Measurements from ENCODE around the gene TWIST1.
A peak's percentile ranks its signal among the peaks of the same experiment; 100 is the strongest.

TWIST1 gene

GRCh38 chr7:19117091-19117869 is at the start of gene TWIST1:
Gene TWIST1, minus strand, starts transcription at chr7:19117636. Its CDS starts 315 bp downstream, at chr7:19117321.
- DNase-seq (ENCODE audit: low spot score) = peak; percentile 28

DNA sequence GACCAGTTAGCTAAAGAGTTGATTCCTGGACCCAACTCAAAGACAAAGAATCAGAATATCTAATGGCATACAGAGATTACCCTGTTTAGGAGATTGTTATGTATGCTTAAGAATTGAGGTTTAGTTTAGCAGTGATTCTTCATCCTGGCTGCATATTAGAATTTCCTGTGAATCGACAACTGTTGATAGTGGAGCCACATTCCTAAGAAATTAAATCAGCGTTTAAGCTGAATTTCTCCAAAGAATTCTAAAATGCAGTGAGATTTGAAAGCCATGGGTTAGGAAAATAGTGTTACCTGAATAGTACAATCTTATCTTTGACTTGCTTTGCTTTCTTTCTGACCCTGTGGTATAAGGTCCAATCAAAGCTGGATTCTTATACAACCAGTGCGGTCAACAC is 44.2 kb upstream of the TWIST1 start:
- DNase-seq (ENCODE audit: low spot score) = no peak

DNA sequence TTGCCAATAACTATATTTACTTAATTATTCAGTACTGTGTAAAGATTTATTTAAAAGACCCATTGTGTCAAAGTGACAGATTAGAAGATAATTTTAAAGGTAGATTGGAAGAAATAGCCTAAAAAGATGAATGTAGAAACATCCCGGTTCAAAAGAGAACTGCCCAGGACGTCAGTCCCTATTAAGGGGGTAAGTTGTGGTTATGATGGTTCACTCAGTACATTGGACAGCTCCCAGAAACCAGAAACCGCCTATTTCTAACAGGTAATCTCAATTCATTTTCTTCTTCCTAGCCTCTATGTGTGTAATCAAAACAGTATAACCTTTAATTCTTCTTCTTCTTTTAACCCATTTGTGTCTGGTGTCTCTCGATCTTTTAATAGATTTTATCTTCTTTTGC is 29.3 kb upstream of the TWIST1 start:
- peak; percentile 32 for DNase-seq (ENCODE audit: low spot score)

DNA sequence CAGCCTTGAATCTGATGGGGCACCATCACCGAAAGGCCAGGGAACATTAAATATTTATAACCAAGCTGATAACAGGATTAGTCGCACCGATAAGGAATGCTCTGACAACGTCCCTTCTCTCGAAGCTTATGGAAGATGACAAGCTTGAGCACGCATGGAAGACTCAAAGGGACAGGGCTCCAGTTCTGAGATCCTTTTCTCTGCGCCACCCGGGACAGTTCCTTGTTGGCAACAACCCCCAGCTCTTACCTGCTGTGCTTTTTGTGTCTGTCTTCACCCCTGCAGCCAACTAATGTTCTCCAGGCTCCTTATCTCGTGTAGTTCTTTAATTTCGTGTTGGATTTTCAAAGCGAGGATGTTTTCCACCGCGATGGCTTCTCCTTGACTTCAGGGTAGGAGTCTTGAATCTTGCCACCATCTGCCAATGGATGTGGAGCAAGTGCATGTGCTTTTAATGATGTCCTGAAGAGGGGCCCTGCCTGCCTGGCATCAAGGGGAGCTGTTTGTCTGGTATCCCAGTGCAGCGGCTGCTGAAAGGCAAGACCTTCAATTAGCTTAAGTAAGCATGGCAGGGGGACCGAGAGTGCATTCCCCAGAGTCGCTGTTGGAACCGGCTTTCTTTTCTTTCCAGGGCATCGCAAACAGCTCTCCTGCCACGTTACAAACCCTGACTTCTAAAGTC is 28.1 kb upstream of the TWIST1 start:
- no peak for DNase-seq (ENCODE audit: low spot score)

GRCh38 chr7:19144661-19145433 is 27.4 kb upstream of the TWIST1 start, which contains the start of gene FERD3L:
Gene FERD3L, minus strand, starts transcription at chr7:19145421. Its CDS starts 59 bp downstream, at chr7:19145362.
- DNase-seq (ENCODE audit: low spot score) = no peak

GRCh38 chr7:19143881-19144574 is 26.6 kb upstream of the TWIST1 start:
- no peak for DNase-seq (ENCODE audit: low spot score)

DNA sequence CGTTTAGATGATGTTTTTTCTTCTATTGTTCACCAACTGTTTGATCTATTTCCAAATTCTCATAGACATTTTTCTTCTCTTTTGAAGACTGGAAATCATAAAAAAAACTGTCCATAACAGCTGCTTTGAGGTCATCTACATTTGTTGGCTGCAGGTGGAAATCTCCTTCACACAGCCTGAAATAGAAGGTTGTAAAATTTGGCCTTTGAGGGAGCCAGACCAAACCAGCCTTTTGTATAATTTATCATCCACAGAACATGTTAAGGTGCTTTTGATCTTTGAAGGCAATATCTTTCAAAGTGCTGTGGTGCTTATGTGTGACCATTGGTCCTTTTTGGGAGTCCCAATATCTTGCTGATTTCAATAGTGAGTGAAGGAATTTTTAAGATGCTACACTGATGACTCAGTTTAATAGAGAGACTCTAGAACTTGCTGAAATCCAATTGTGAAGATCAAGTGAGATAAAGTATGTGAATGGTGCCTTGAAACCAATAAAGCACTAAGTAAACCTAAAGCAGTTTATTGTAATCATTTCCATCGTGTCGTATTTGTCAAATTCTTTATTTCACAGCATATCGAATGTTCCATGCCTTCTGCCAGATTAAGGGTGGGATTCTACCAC is 22.4 kb upstream of the TWIST1 start:
- no peak for DNase-seq (ENCODE audit: low spot score)

- DNase-seq (ENCODE audit: low spot score) = no peak
Observed at GRCh38 chr7:19133886-19134285, 16.4 kb upstream of the TWIST1 start.

DNA sequence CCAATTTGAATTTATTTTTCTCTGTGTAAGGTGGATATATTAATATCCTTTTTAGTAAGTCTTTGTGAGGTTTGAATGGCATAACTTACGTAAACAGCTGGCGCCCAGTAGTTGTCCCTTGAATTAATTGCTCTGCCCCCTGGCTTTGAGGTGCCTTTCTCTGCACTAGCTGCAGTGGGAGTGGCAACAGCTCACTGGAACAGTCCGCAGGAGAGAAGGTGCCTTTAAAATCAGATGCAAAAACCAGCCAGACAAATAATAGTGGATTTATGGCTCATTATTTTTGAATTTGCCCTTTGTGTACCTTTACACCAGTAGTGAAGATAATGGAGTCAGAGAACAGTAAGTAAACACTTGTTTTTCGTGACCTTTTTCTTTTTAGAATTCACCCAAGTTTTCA is 16.0 kb upstream of the TWIST1 start:
- DNase-seq (ENCODE audit: low spot score) = no peak

- DNase-seq (ENCODE audit: low spot score) = no peak
Observed at GRCh38 chr7:19128856-19129255, 11.4 kb upstream of the TWIST1 start.

- DNase-seq (ENCODE audit: low spot score) = peak; percentile 53
Observed at GRCh38 chr7:19121977-19122588, 4.6 kb upstream of the TWIST1 start.

DNA sequence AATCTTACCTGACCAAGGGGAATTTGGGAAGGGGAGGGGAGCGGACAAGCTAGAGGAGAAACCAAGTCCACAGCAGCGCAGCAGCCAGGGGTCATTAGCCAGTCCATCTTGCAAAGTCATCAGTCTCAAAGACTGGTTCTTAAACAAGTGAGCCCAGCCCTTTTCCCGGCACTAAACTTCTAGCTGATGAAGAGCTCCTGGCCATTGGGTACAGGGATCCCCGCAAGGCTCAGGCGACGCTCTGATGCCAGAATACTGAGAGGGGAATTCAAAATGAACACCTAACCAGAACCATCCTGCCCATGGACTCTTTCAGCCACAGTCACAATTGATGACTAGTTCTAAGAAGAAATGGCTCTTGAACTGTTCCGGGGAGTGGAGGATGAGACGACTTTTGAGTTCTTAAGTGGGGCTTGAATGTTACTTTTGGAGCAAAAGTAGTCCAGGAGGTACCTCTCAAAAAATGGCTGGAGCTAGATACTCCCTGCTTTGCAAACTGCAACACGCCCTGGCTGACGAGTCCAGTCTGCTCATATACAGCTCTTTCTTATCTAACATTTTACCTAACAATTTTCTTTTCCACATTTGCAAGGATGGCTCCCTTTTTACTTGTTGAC is 2.5 kb upstream of the TWIST1 start:
- no peak for DNase-seq (ENCODE audit: low spot score)

DNA sequence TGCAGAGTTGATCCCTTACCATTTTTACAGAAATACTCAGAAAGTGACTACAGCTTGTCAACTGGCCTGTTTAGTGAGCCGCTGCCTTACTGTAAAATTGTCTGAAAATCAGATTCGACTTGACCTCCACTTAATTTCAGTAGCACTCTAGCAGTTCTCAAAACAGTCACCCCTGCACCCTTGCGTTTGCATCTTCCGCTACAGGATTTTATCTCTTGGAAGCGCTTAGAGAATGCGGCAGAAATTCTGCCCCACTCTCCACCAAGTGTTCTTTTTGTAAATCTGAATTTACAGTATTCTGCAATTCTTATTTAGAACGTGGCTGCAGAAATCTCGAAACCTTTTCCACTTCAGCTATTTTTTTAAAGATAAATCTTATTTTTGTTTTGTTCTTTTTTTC is 1.9 kb upstream of the TWIST1 start:
- DNase-seq (ENCODE audit: low spot score) = no peak

DNA sequence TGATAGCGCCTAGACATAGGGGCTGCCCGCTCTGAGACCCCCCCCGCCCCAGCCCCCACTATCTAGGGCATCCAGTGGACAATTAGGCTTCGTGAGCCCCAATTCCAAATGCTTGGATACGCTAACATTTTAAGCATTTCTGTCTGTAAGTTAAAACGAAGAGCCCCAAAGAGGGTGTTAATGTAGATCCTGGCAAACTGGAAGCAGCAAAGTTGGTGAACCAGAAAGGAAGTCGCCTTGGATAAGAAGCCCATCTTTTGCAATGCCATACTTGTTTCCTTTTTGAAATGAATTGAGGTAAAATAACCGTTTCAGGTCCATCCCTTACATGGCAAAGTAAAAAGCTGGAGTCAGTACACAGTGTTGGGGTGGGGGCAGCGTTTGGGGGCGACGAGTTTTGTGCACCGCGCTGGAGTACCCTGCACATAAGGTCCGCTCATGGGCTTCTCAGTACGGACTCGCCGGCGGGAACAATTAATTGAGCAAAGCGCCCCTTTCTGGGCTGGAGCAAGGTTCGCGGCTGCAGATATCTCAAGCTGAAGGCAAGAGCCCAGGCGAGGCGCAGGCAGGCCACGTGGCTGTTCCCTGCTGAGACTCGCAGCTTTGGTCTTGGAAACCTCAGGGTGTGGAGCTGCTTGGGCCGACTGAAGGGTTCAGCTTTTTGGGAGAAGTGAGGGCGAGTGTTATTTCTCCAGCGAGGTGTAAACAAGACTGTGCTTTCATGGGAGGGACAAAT is 1.4 kb upstream of the TWIST1 start:
- DNase-seq (ENCODE audit: low spot score) = no peak

GRCh38 chr7:19117870-19118608 is 603 bp upstream of the TWIST1 start:
- DNase-seq (ENCODE audit: low spot score) = no peak

DNA sequence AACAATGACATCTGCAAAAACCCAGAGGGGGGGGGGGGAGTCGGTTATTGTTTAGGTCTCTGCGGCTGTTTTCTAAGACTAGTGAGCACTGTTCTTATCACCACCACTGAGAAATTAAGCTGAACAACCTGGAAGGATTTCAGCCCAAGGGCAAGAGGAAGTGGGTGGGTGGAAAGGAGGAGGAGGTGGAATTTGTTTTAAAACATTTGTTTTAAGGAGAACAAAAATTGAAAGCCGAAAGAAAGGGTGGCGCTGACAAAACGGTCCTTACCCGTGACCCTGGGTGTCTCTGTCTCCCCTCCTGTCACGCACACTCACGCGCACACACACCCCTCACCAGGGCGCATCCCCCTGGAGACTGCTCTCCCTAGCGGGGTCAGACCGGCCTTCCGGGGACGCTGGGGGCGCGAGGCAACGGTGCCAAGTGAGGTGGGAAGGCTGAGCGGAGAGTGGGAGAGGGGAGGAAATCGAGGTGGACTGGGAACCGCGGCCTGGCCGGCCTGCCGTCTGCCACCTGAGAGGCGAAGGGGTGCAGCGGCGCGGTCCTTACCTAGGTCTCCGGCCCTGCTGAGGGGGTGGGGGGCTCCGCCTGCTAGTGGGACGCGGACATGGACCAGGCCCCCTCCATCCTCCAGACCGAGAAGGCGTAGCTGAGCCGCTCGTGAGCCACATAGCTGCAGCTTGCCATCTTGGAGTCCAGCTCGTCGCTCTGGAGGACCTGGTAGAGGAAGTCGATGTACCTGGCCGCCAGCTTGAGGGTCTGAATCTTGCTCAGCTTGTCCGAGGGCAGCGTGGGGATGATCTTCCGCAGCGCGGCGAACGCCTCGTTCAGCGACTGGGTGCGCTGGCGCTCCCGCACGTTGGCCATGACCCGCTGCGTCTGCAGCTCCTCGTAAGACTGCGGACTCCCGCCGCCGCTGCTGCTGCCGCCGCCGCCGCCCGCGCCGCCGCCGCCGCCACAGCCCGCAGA is 1.0 kb downstream of the TWIST1 start:
- peak; percentile 70 for DNase-seq (ENCODE audit: low spot score)

DNA sequence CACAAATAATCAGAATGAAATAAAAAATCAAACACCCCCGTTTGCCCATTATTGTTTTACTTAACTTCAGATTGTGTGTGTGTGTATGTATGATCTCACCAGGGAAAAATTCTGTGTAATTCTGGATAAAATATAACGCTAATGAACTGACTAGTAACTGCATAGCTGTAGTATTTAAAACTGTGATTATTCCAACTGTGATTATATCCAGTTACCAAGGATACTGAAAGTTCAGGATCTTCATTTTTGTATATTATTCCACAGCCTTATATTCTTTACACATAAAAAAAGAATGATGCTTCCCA is 2.9 kb downstream of the TWIST1 start:
- no peak for DNase-seq (ENCODE audit: low spot score)

DNA sequence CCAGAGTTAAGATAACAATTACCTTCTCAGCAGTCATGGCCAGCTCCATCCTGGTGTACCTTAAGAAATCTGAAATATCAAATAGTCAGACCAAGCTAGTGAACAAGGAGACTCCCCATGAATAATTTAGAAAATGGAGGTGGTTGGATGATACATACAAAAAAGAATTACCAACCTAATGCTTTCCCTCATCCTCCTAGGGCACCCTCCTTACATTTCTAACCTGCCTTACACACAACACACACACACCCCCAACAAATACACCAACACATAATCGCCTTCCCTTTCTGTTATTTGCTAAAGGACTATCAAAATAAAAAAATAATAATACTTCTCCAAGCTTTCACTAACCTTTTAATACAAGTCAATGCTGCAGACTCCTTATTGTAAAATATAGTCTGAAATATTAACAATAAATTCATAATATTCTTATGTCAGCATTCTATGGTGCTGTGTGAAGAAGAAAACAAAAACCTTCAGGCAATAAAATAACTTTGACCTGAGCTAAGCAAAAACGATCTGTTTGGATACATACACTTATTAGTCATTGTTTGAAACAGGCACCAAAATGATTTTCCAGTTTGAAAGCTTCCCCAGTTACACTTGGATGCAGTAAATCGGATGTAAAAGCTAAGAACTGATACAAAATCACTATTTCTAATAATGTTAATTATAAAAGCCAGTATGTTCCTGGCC is 3.4 kb downstream of the TWIST1 start:
- no peak for DNase-seq (ENCODE audit: low spot score)
